Measurements from ENCODE around the gene SGK1.

Gene SGK1

DNA sequence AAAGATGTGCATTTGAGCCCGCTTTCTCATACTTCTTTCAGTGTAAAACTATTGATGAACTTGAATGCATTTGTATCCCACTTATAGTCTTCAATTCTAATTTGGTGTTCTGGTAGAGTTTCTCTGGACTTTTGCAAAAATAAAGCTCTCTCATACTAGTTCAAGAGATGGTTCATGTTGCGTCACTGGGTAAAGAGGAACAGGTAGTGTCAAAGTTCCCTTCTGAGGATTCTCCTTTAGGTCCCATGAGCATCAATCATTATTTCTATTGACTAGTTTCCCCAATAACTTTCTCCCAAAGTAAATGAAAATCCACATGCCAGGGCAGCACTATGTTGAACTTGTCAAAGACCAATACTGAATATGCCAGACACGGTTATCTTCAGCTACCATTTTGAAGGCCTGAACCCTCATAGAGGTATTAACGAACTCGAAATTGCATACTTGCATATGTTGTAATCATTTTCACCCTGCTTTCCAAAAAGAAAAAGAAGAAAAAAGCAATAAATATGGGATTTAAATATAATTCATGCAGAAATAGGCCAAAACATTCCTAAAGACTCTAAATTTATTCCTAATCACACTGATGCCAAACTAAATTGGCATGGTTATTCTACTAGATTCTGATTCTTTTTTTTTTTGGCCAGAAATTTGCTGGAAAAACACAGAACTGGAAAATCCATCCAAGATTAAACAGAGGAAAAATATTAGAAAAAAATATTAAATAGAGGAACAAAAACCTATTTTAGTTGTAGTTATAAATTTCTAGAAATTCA, 84.5 kb downstream of the SGK1 start:
- TF ChIP-seq, protein P1, sequence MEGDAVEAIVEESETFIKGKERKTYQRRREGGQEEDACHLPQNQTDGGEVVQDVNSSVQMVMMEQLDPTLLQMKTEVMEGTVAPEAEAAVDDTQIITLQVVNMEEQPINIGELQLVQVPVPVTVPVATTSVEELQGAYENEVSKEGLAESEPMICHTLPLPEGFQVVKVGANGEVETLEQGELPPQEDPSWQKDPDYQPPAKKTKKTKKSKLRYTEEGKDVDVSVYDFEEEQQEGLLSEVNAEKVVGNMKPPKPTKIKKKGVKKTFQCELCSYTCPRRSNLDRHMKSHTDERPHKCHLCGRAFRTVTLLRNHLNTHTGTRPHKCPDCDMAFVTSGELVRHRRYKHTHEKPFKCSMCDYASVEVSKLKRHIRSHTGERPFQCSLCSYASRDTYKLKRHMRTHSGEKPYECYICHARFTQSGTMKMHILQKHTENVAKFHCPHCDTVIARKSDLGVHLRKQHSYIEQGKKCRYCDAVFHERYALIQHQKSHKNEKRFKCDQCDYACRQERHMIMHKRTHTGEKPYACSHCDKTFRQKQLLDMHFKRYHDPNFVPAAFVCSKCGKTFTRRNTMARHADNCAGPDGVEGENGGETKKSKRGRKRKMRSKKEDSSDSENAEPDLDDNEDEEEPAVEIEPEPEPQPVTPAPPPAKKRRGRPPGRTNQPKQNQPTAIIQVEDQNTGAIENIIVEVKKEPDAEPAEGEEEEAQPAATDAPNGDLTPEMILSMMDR (IDR thresholded peaks at IDR 0.05; ENCODE audit: insufficient read depth, low read length, missing control alignments), result no peak
- ChIA-PET CTCF (interaction anchor here (0.5 kb wide), 2 partner anchors 9 to 590 kb away, joined by 3 read pairs; no protein-coding TSS in a partner anchor), POLR2A (interaction anchor here (0.5 kb wide), 1 partner anchor 11 kb away, joined by 3 read pairs; no protein-coding TSS in a partner anchor)
- DNase-seq (ENCODE audit: low read depth, low spot score), result no peak
- H3K4me3 ChIP-seq (ENCODE audit: low read depth, low read length), result no peak overlapping the region

DNA sequence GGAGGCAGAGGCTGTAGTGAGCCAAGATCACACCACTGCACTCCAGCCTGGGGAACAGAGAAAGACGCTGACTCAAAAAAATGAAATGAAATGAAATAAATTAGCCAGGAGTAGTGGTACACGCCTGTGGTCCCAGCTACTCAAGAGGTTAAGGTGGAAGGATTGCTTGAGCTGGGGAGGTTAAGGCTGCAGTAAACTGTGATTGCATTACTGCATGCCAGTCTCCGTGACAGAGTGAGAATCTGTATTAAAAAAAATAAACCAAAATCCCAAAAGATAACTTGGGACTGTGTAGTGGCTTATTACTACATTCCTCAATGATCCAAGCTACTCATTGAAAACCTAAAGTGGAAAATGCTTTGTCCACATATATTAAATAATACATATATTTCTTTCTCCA, 87.0 kb downstream of the SGK1 start:
- TF ChIP-seq, protein P1 (IDR thresholded peaks at IDR 0.05; ENCODE audit: insufficient read depth, low read length, missing control alignments), result no peak
- POLR2A ChIA-PET, result no interaction called here
- H3K4me3 ChIP-seq (ENCODE audit: low read depth, low read length), result no peak overlapping the region
- no peak for DNase-seq (ENCODE audit: low read depth, low spot score)
- CTCF ChIA-PET, result interaction anchor here (0.6 kb wide), 1 partner anchor 449 kb away, joined by 4 read pairs; no protein-coding TSS in a partner anchor

- ChIA-PET POLR2A (no interaction called here), CTCF (no interaction called here)
- no peak for DNase-seq (ENCODE audit: low read depth, low spot score)
- H3K4me3 ChIP-seq (ENCODE audit: low read depth, low read length), result no peak overlapping the region
- TF ChIP-seq, protein P1 (IDR thresholded peaks at IDR 0.05; ENCODE audit: insufficient read depth, low read length, missing control alignments), result no peak
Measured at GRCh38 chr6:134230087-134230700, 87.7 kb downstream of the SGK1 start.

DNA sequence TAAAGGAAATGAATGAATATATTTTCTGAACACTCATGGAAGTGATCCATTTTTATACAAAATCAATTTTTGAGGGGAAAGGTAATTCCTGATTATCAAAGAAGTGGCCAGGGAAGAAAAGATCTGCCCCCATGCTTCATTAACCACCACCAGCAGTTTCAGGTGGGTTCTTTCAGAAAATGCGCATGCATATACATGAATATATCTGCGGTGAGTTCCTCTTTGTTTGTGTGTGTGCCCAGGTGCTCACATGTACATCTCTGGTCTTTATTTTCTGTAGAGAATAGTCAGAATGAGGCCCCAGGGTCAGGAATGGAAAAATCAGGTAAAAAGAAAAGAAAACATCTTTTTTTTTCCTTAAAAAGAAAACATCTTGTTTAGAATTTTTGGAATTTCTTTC, 88.4 kb downstream of the SGK1 start:
- TF ChIP-seq, protein P1 (IDR thresholded peaks at IDR 0.05; ENCODE audit: insufficient read depth, low read length, missing control alignments), result no peak
- CTCF ChIA-PET, result no interaction called here
- POLR2A ChIA-PET, result no interaction called here
- DNase-seq (ENCODE audit: low read depth, low spot score), result no peak
- no peak overlapping the region for H3K4me3 ChIP-seq (ENCODE audit: low read depth, low read length)

DNA sequence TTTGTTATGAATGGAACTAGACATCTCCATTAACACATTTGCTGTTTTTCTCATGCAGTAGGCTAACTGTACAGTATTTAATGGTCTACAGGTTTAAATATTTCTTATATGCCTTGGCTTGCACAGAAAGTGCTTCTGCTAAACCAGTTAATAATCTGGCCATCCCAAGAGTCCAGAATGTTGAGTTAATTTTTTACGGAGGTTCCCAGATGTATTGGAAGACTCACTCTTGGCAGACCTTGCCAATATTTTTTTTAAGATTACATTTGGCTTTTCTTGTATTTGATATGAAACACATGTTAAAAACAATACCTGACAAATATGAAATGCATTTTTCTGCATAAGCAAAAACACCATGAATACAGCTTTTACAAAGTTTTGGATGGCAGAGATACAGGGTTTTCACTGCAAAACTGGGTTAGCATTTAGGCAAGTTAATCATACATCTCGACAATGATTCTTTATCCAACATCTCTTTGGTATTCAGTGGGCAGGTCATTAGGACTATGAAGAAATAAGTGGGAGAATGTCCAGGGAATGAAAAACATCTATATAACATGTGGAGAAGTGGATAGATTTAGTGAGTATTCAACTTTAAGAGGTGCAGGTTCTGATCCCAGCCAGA, 94.0 kb downstream of the SGK1 start:
- no peak for DNase-seq (ENCODE audit: low read depth, low spot score)
- CTCF ChIA-PET, result no interaction called here
- POLR2A ChIA-PET, result no interaction called here
- TF ChIP-seq, protein P1 (IDR thresholded peaks at IDR 0.05; ENCODE audit: insufficient read depth, low read length, missing control alignments), result no peak
- no peak overlapping the region for H3K4me3 ChIP-seq (ENCODE audit: low read depth, low read length)

GRCh38 chr6:134221250-134221649, 96.7 kb downstream of the SGK1 start:
- POLR2A ChIA-PET, result no interaction called here
- TF ChIP-seq, protein P1 (IDR thresholded peaks at IDR 0.05; ENCODE audit: insufficient read depth, low read length, missing control alignments), result no peak
- CTCF ChIA-PET, result no interaction called here
- H3K4me3 ChIP-seq (ENCODE audit: low read depth, low read length), result no peak overlapping the region
- DNase-seq (ENCODE audit: low read depth, low spot score), result no peak
